Amniotic stem cell (primary cell): ENCODE measurements around the gene SYT15.

ENCODE experiments used
- DNase-seq: peaks from one replicate; lab custom pipeline; 2025; lab: John Stamatoyannopoulos, UW

SYT15 gene

DNA sequence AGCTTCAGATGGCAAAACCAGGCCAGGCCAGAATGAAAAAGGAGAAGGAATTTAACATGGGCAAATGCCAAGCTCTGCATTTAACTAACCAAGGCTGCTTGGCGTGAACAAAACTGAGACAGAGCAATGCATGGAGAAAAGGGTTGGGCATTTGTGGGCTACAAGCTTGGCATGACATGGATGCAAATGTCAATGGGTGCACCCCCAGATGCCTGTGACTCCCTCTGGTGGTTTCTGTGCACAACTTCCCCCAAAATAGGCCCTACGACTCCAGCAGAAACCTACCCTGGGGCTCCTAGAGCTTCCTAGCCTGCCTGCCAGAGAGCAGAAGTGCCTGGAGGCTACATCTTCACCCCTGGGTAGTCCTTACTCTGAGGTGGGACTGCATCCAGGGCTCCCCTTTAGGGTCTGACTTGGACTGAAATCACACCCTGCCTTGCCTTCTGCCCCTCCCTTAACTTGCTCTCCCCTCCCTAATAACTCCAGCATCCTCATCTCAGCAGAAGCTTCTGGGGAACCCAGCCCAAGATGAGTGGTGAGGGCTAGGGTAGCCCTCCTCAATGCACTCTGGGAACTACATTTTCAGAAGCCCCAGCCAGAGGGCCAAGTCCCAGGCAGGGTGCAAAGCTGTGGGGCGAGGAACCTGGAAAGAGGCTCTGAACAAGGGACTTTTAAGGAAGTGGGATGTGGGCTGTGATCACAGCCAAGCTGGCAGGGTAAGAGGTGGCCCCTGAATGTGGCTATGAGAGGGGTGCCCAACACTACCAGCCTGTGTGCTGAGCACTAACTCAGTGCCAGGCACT, 33.7 kb upstream of the SYT15 start:
- DNase-seq, result no peak

DNA sequence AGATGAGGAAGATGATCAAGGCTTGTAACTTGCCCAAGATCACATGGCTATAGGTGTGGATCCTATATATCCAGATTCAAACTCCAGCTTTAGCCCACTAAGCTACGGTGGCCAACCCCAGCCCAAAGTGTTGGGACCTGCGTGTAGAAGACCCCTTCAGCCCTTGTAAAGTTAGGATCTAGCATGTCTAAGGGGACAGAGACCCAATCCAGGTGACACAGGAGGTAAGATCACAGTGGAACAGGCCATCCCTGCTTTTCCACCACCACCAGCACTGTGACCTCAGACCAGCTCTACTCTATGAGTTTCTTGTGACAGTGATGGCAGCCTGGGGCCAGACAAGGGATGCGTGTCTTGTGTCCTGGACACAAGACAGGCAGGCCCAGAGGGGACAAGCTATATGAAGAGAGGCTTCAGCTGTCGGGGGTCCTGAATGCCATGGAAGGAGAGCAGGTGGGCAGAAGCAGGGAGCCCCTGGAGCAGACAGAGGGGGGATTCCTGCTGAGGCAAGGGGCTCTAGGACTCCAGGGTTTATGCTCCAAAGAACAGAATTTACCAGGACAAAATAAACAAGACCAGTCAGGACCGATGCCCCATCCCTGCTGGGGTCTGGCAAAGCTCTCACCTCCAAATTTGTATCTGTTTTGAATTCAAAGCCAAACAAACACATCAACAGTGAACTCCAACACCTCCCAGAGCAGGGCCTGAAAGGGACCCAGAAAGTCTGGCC, 32.9 kb upstream of the SYT15 start:
- no peak for DNase-seq

DNA sequence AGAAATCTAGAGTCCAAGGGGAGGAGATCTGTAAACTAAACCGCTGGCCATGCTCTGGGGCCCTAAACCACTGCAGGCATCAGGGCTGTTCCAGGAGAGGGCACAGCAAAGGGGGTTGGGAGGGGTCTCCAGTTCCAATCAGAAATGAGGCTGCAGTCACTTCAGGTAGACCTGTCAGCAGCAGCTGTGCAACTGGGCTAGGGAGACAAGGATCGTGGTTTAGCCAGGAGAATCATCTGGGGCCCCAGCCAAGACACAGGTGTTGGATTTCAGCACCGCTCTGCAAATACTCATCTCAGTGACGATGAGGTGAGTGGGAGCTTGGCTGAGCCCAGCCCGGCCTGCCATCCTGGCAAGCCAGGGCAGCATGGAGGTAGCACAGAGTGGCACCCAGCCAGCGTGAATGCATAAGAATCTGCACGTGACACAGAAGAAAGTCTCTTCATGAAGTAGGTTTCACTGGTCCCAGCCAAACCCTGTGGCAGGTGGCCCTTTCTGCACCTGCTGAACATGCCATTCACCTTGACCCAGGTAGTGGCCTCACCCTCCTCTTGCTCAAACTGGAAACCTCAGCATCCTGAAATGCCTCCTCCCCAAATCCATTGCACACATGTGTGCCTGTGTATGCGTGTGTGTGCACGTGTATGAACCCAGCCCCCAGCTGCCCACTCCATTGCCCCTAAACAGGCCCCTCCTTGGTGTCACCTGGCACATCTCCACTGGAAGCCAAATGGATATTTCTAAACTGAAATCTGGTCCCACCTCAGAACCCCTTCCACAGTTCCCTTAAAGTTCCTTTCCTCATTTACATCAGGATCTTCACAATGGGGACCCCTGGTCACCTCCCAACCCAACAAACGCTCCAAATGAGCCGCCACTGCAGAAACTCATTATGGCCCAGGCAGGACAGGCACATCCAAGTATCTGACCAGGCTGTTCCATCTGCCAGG, 32.1 kb upstream of the SYT15 start:
- DNase-seq, result no peak

DNA sequence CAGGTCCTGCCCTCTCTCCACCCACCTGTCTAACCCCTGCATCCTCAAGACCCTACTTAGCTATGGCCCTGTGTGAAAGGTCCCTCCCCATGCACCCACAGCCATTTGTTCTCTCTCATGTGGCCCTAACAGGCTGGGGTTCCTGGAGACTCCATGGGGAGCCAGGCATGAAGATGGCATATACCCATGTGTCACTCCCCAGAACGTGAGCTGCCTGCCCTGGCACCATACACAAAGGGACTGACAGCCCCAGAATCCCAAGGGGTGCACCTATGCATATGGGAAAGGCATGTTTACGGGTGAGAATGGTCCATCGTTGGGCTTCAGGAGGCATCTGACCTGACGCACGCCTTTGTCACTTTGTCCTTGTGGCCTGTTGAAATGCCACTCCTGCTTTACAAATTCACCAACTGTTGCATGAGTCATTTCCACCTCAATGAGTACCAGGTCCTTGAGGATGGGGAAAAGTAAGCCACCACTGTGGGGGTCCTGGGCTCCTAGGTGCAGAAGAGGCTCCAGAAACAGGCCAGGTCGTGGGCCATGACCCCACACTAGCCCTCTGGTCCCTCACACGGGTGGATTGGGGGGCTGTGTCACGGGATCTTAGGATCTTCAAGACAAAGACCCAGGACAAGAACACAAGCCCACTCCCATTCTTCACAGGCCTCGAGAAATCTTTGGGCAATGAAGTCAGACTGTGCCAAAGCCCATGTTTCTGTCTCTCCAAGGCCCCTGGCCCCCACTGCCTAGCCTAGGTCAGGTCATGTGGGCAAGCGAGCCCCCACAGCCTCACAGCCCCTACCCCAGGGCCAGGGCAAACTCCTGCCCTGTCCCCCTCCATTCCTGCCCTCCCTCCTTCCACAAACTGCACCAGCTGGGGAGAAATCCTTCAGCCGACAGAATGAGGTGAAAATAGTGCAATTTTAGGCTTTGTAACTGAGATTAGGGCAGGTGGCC, 31.1 kb upstream of the SYT15 start:
- DNase-seq, result no peak

DNA sequence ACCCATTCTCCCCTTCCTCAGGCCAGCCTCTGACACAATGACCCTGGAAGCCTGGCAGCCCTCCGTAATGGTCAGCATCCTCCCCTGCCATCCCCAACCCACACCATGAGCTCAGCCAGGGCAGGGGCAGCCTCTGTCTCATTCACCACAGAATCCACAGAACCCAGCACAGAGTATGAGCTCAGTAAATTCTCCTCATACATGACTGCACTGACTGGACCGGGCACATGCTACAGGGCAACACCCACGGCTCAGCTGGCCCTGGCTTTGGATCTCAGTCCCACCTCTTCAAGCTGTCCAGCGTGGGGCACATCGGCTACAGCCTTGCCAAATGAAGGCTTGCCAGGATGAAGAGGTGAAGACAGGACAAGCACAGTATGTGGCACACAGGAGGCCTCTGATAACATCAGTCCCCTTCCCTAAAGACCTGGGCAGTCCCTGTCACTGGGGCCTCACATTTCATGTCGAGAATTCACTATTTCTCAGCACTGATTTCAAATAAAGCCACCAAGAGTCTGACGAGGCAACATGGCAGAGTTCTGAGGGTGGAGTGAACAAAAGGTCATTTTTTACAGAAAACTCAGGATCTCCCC, 30.3 kb upstream of the SYT15 start:
- DNase-seq, result no peak

- DNase-seq, result no peak
These were observed 29.5 kb upstream of the SYT15 start for GRCh38 chr10:46549171-46550075.

- DNase-seq, result no peak
These were observed 28.7 kb upstream of the SYT15 start for GRCh38 chr10:46550076-46550790.

DNA sequence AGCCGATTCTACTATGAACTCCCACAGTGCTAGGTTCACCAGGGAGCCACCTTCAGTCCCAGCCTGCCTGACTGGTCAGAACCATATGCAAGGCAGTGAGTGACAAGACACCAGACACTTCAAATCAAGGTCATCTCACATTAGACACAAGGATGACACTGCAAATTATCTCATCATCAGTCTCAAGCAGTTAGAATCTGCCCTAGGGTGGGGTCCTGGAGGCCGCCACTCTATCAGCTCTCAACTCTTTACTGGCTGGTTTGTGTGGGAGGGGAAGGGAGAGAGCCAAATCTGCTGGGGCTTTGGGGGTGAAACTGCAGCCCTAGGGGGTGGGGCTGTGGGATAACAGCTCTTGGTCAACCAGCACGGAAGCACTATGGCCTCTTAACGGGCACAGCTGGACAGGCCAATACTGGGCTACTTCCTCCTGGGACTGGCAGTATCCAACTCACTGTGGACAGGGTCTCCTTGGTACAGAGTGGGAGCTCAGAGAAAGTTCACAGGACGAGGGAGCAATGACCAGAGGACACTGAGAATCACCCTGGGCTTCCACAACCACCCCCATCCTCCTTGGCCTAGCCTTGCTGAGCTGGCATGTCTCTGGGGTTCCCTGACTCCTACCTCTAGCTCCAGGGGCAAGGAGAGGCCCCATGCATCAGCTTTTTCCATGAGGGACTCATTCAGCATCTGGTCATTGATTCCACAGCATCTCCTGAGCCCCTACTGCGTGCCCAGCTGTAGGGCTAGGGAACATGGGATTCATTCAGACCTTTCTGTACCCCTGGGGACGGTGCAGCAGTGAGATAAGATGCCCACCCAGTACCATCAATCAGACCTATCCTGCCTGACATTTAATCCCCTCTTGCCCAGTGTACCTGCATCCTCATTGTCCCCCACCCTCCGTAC, 27.9 kb upstream of the SYT15 start:
- no peak for DNase-seq

GRCh38 chr10:46551701-46552525, 27.0 kb upstream of the SYT15 start:
- no peak for DNase-seq

GRCh38 chr10:46552526-46553237, 26.2 kb upstream of the SYT15 start:
- no peak for DNase-seq

DNA sequence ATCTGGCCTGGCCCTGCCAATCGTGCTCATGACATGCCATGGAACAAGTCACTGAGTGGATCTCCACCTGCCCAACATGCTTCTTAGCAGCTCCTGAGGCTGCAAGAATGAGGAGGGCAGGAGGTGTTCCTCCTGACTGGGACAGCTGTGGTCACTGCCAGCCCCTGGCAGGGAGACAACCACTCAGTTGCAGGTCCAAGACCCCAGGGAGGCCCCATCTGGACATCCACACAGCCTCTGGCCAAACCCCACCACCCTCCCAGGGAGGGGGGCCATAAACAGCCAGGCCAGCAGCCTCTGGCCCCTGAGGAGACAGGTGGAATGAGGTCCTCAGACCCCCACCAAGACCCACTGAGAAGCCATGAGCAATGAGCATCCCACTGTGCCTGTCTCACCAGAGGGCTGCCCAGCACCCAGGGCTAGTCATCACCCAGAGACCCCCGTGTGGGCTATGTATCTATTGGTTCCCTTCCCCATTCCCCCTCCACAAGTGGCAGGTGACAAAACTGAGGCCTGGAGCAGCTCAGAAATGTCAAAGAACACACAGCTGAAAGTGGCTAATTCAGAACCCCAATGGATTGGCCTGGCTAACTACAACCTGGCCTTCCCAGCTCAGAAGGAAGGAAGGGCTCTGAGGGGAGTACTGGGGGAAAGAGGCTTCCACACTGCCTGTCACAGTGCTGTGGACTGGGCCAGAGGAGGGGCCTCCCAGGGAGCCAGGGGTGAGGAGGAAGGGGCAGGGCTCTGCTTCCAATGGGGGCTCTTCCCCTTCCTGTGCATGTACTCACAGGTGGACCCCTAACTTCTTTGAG, 25.5 kb upstream of the SYT15 start:
- DNase-seq, result no peak

DNA sequence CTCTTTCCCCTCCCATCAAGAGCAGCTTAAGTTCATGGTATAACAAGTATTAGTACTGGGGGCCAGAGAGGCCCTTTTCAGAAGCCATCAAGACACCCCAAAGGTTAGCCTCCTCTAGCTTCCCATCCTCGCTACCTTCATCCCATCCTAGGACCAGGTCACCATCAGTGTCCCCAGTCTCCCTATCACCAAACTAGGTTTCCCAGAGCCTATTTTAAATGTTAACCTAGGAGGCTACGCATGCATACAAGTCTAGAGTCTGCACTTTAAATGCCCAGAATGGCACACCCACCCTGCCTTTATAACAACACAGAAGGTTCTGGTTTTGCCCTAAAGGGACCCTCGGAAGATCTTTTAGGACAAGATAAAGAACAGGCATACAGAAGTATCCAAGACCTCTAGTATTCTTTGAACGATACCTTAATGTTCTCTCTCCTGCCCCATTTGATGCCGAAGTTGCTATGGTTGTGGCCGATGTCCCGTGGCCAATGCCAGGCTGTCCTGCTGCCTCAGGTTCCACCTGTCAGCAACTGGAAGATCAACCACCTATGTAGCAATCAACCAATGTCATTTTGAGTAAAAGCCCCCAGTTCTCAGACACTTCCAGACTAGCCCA, 24.7 kb upstream of the SYT15 start:
- DNase-seq, result no peak

DNA sequence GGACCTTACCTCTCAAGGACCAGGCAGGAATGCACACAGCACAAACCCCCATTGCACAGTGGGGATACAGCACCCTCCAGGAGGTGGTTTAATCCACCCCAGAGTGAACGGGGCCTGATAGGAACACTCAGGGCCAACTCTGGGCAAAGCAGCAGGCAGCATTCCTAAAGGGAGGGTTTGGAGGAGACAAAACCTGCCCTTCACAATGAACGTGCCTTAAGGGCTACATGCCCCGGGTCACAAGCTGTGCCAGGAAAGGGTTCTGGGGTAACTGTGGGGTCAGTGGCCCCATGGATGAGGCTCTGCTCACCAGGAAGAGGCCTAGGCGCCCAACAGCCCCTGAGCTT, 23.6 kb upstream of the SYT15 start:
- DNase-seq, result no peak

DNA sequence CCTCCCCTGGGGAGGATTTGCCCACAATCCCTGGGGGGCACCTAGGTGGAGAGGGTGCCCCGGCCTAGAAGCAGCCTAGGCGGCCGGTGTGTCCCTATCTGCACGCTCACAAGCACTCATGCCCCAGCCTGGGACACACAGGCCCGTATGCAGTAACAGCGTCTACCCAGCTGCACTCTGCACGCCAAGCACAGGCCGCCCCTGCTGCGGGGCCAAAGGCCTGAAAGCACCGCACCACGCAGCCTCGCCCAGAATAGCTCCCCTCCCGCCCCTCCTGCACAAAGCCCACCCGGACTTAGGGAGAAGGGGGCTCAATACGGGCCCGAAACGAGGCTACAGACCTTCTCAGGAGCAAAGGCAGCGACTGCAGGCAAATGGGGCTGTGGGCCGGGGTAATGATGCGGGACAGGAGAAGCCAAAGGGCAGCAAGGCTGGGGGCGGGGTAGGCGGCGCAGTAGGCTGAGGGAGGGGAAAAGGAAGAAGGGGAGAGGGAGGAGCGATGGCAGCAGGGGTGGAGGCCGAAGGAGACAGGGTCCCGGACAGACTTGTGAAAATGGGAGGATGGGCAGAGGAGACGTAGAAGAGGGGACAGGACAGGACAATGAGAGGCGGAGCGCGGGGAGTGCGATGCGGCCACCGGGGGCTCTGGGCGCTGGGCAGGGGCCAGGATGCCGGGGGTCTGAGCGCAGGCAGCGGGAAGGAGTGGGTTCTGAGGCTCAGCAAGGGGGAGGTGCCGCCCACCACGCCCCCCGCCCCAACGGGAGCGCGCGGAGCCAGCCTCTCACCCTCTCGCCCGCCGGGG, 23.0 kb upstream of the SYT15 start:
- no peak for DNase-seq
